ENCODE data around the gene DIS3L2.

Gene DIS3L2

GRCh38 chr2:232190796-232191195 is 229.3 kb downstream of the DIS3L2 start:
- no peak for DNase-seq (ENCODE audit: low spot score)

- DNase-seq (ENCODE audit: low spot score): no peak
Measured at GRCh38 chr2:232195487-232195886, 234.0 kb downstream of the DIS3L2 start.

GRCh38 chr2:232196802-232197201 is 235.3 kb downstream of the DIS3L2 start:
- DNase-seq (ENCODE audit: low spot score): no peak

- no peak for DNase-seq (ENCODE audit: low spot score)
Measured at GRCh38 chr2:232200195-232200594, 238.7 kb downstream of the DIS3L2 start.

GRCh38 chr2:232203166-232203891 is 241.8 kb downstream of the DIS3L2 start:
- no peak for DNase-seq (ENCODE audit: low spot score)

- no peak for DNase-seq (ENCODE audit: low spot score)
Measured at GRCh38 chr2:232203936-232204335, 242.4 kb downstream of the DIS3L2 start.

- DNase-seq (ENCODE audit: low spot score): peak; percentile 27
Measured at GRCh38 chr2:232204457-232204931, 243.0 kb downstream of the DIS3L2 start.

- no peak for DNase-seq (ENCODE audit: low spot score)
Measured at GRCh38 chr2:232207174-232207573, 245.7 kb downstream of the DIS3L2 start.

- DNase-seq (ENCODE audit: low spot score): no peak
Measured at GRCh38 chr2:232210306-232210705, 248.8 kb downstream of the DIS3L2 start.

- DNase-seq (ENCODE audit: low spot score): no peak
Measured at GRCh38 chr2:232211743-232212686, 250.5 kb downstream of the DIS3L2 start.

GRCh38 chr2:232213176-232213575 is 251.7 kb downstream of the DIS3L2 start:
- DNase-seq (ENCODE audit: low spot score): no peak

- DNase-seq (ENCODE audit: low spot score): no peak
Measured at GRCh38 chr2:232214053-232214452, 252.5 kb downstream of the DIS3L2 start.

GRCh38 chr2:232216028-232216427 is 254.5 kb downstream of the DIS3L2 start:
- no peak for DNase-seq (ENCODE audit: low spot score)

- no peak for DNase-seq (ENCODE audit: low spot score)
Measured at GRCh38 chr2:232218778-232219495, 257.4 kb downstream of the DIS3L2 start.

- no peak for DNase-seq (ENCODE audit: low spot score)
Measured at GRCh38 chr2:232219496-232219870, 258.0 kb downstream of the DIS3L2 start.

- no peak for DNase-seq (ENCODE audit: low spot score)
Measured at GRCh38 chr2:232219932-232220331, 258.4 kb downstream of the DIS3L2 start.

- DNase-seq (ENCODE audit: low spot score): no peak
Measured at GRCh38 chr2:232225429-232225828, 263.9 kb downstream of the DIS3L2 start.

- DNase-seq (ENCODE audit: low spot score): no peak
Measured at GRCh38 chr2:232225895-232226294, 264.4 kb downstream of the DIS3L2 start.

GRCh38 chr2:232228332-232228731 is 266.8 kb downstream of the DIS3L2 start:
- no peak for DNase-seq (ENCODE audit: low spot score)

- DNase-seq (ENCODE audit: low spot score): peak; percentile 8
Measured at GRCh38 chr2:232228971-232229894, 267.7 kb downstream of the DIS3L2 start.

GRCh38 chr2:232229911-232230310 is 268.4 kb downstream of the DIS3L2 start:
- DNase-seq (ENCODE audit: low spot score): peak; percentile 26

Data from AG08395 (cell line).